ENCODE results near the gene QRFP.

QRFP gene

GRCh38 chr9:130890124-130890523 is 6.5 kb downstream of the QRFP start:
- H4K20me1 ChIP-seq (ENCODE audit: insufficient read depth, low read length): no peaks in the 10 kb centered on the region; the same call in 1 of the 2 replicates
- no peaks in the 10 kb centered on the region for H3K9me2 ChIP-seq (replicated peaks; ENCODE audit: insufficient read depth, low read length)
- H3K79me2 ChIP-seq (ENCODE audit: low read length): no peaks in the 10 kb centered on the region
- H3K4me2 ChIP-seq (ENCODE audit: low read depth, low read length): no peak overlapping the region
- no peaks in the 10 kb centered on the region for H3F3A ChIP-seq (ENCODE audit: insufficient read depth, low read length)
- TF ChIP-seq CTCF (IDR thresholded peaks at IDR 0.05; ENCODE audit: low read length) (no peak), EZH2phosphoT487 (IDR thresholded peaks at IDR 0.05; ENCODE audit: low read length) (no peak), EZH2 (optimal IDR thresholded peaks at IDR 0.05; ENCODE audit: low read depth, low read length) (no peak)
- H3K4me3 ChIP-seq (ENCODE audit: low read length): no peak overlapping the region
- H3K27me3 ChIP-seq (replicated peaks; ENCODE audit: insufficient read depth, low read length): no peaks in the 10 kb centered on the region; the same call in 1 of the 2 replicates
- H3K36me3 ChIP-seq (replicated peaks; ENCODE audit: insufficient read depth, low read length): no peaks in the 10 kb centered on the region
- no peak for DNase-seq
- no peak overlapping the region for H3K9ac ChIP-seq (ENCODE audit: low read length)
- H3K27ac ChIP-seq (ENCODE audit: low read length): no peak overlapping the region
- H3K4me1 ChIP-seq (ENCODE audit: low read length): no peaks in the 10 kb centered on the region
- no peaks in the 10 kb centered on the region for H3K9me3 ChIP-seq (replicated peaks; ENCODE audit: insufficient read depth, low read length)
- no peak overlapping the region for H2AFZ ChIP-seq (ENCODE audit: low read length)

- TF ChIP-seq EZH2phosphoT487 (IDR thresholded peaks at IDR 0.05; ENCODE audit: low read length) (no peak), EZH2 (optimal IDR thresholded peaks at IDR 0.05; ENCODE audit: low read depth, low read length) (no peak), CTCF (IDR thresholded peaks at IDR 0.05; ENCODE audit: low read length) (no peak)
- H3K36me3 ChIP-seq (replicated peaks; ENCODE audit: insufficient read depth, low read length): no peaks in the 10 kb centered on the region
- H3F3A ChIP-seq (ENCODE audit: insufficient read depth, low read length): no peaks in the 10 kb centered on the region
- no peaks in the 10 kb centered on the region for H3K27me3 ChIP-seq (replicated peaks; ENCODE audit: insufficient read depth, low read length)
- no peak overlapping the region for H3K4me3 ChIP-seq (ENCODE audit: low read length)
- H3K9me3 ChIP-seq (replicated peaks; ENCODE audit: insufficient read depth, low read length): no peaks in the 10 kb centered on the region
- no peak for DNase-seq
- no peak overlapping the region for H2AFZ ChIP-seq (ENCODE audit: low read length)
- H3K9me2 ChIP-seq (replicated peaks; ENCODE audit: insufficient read depth, low read length): no peaks in the 10 kb centered on the region
- no peak overlapping the region for H3K27ac ChIP-seq (ENCODE audit: low read length)
- no peak overlapping the region for H3K4me2 ChIP-seq (ENCODE audit: low read depth, low read length)
- no peaks in the 10 kb centered on the region for H3K79me2 ChIP-seq (ENCODE audit: low read length)
- H4K20me1 ChIP-seq (ENCODE audit: insufficient read depth, low read length): no peaks in the 10 kb centered on the region
- no peak overlapping the region for H3K9ac ChIP-seq (ENCODE audit: low read length)
- H3K4me1 ChIP-seq (ENCODE audit: low read length): no peaks in the 10 kb centered on the region
Observed at GRCh38 chr9:130888146-130888885, 8.3 kb downstream of the QRFP start.

- no peaks in the 10 kb centered on the region for H4K20me1 ChIP-seq (ENCODE audit: insufficient read depth, low read length)
- H3K4me3 ChIP-seq (ENCODE audit: low read length): no peak overlapping the region
- H3K27ac ChIP-seq (ENCODE audit: low read length): no peak overlapping the region
- H3K36me3 ChIP-seq (replicated peaks; ENCODE audit: insufficient read depth, low read length): no peaks in the 10 kb centered on the region
- H3K4me1 ChIP-seq (ENCODE audit: low read length): no peaks in the 10 kb centered on the region
- no peaks in the 10 kb centered on the region for H3F3A ChIP-seq (ENCODE audit: insufficient read depth, low read length)
- no peak for TF ChIP-seq EZH2phosphoT487 (IDR thresholded peaks at IDR 0.05; ENCODE audit: low read length)
- TF ChIP-seq CTCF (IDR thresholded peaks at IDR 0.05; ENCODE audit: low read length): no peak
- TF ChIP-seq EZH2 (optimal IDR thresholded peaks at IDR 0.05; ENCODE audit: low read depth, low read length): no peak
- H3K9ac ChIP-seq (ENCODE audit: low read length): no peak overlapping the region
- no peaks in the 10 kb centered on the region for H3K27me3 ChIP-seq (replicated peaks; ENCODE audit: insufficient read depth, low read length)
- no peaks in the 10 kb centered on the region for H3K79me2 ChIP-seq (ENCODE audit: low read length)
- H3K9me3 ChIP-seq (replicated peaks; ENCODE audit: insufficient read depth, low read length): no peaks in the 10 kb centered on the region
- no peak for DNase-seq
- no peak overlapping the region for H2AFZ ChIP-seq (ENCODE audit: low read length)
- no peaks in the 10 kb centered on the region for H3K9me2 ChIP-seq (replicated peaks; ENCODE audit: insufficient read depth, low read length)
- H3K4me2 ChIP-seq (ENCODE audit: low read depth, low read length): no peak overlapping the region
Observed at GRCh38 chr9:130887494-130888144, 9.0 kb downstream of the QRFP start.
